SK-N-SH (cell line): ENCODE measurements around the gene AQP4. TPM values are rescaled to one million over a fixed set of nuclear protein-coding genes. Genes with fewer than 3 reads are reported as not detected.

Experiments used
- CTCF ChIA-PET: fragments of 300-600, 350-600 bp; formaldehyde crosslinking; extraction: SDS; loops from one replicate; lab custom pipeline; 2021; lab: Yijun Ruan, JAX
- POLR2A ChIA-PET: fragments of 350-600 bp; sonication (Branson Sonifier 250); formaldehyde crosslinking; extraction: SDS; loops from one replicate; lab custom pipeline; 2020; ENCODE audit warnings: antibody characterized with exemption, inconsistent platforms; lab: Yijun Ruan, JAX
- DNase-seq: peaks from one replicate; pipeline ENCODE4 v3.0.0; 2012
- H2AFZ ChIP-seq: fragments of 200-600 bp; sonication (generic); 2 replicates; pipeline ENCODE4 v1.8.1; 2016; ENCODE audit warnings: antibody characterized with exemption, mild to moderate bottlenecking, low read depth
- H3F3A ChIP-seq: fragments of 200-600 bp; sonication (generic); replicated peaks from 2 replicates; pipeline ENCODE3; 2016; ENCODE audit warnings: antibody characterized with exemption, mild to moderate bottlenecking; ENCODE audit not compliant: insufficient read depth
- H3K27ac ChIP-seq, 2 experiments: fragments of 200-500 bp in 1 of 2; fragments of 200-600 bp in 1 of 2; sonication (Bioruptor generic) in 1 of 2; sonication (generic), shearing (Covaris generic) in 1 of 2; 2 replicates each; pipeline versions ENCODE4 v1.5.1 to v1.6.1; 2014 to 2016; ENCODE audit warnings: low read depth in 2 of 2, inconsistent platforms in 1 of 2, low read length in 1 of 2, mild to moderate bottlenecking in 1 of 2, mixed read lengths in 1 of 2
- H3K27me3 ChIP-seq: fragments of 200-600 bp; sonication (generic), shearing (Covaris generic); 2 replicates; pipeline ENCODE4 v1.6.1; 2016; ENCODE audit warnings: mixed run types; ENCODE audit not compliant: insufficient read depth
- H3K36me3 ChIP-seq, 2 experiments: fragments of 200-500 bp in 1 of 2; fragments of 200-600 bp in 1 of 2; sonication (Bioruptor generic) in 1 of 2; sonication (generic) in 1 of 2; replicated peaks in 1 of 2; 2 replicates each; pipeline versions ENCODE3 to v1.5.1; 2014 to 2016; ENCODE audit warnings: low read length in 1 of 2, mild to moderate bottlenecking in 1 of 2; ENCODE audit not compliant: insufficient read depth in 2 of 2, control insufficient read depth in 1 of 2
- H3K4me1 ChIP-seq, 2 experiments: fragments of 200-500 bp in 1 of 2; fragments of 200-600 bp in 1 of 2; sonication (Bioruptor generic) in 1 of 2; sonication (generic), shearing (Covaris generic) in 1 of 2; 2 replicates each; pipeline versions ENCODE4 v1.5.1 to v1.6.1; 2014 to 2016; ENCODE audit warnings: low read depth in 1 of 2, low read length in 1 of 2, mixed run types in 1 of 2; ENCODE audit not compliant: insufficient read depth in 2 of 2, control insufficient read depth in 1 of 2
- H3K4me2 ChIP-seq: fragments of 200-600 bp; sonication (generic), shearing (Covaris generic); 2 replicates; pipeline ENCODE4 v1.6.1; 2017; ENCODE audit warnings: mixed run types
- H3K4me3 ChIP-seq, 2 experiments: fragments of 200-500 bp in 1 of 2; fragments of 200-600 bp in 1 of 2; sonication (Bioruptor generic) in 1 of 2; sonication (generic), shearing (Covaris generic) in 1 of 2; 2 replicates each; pipeline versions ENCODE4 v1.5.1 to v1.8.1; 2014 to 2016; ENCODE audit warnings: low read depth in 2 of 2, inconsistent platforms in 1 of 2, low read length in 1 of 2, mild to moderate bottlenecking in 1 of 2, mixed read lengths in 1 of 2, moderate library complexity in 1 of 2
- H3K79me2 ChIP-seq: fragments of 200-600 bp; sonication (generic); 2 replicates; pipeline ENCODE4 v1.8.1; 2017; ENCODE audit warnings: mild to moderate bottlenecking; ENCODE audit not compliant: insufficient read depth
- H3K9ac ChIP-seq: fragments of 200-600 bp; sonication (generic); 2 replicates; pipeline ENCODE4 v1.6.1; 2017; ENCODE audit warnings: mixed run types
- H3K9me2 ChIP-seq: fragments of 200-600 bp; sonication (generic); 2 replicates; pipeline ENCODE4 v1.6.1; 2017; ENCODE audit warnings: mixed run types
- H3K9me3 ChIP-seq: fragments of 200-600 bp; sonication (generic); 2 replicates; pipeline ENCODE4 v1.6.1; 2017; ENCODE audit warnings: mixed run types, mild to moderate bottlenecking, moderate library complexity
- H4K20me1 ChIP-seq: fragments of 200-600 bp; sonication (generic); 2 replicates; pipeline ENCODE4 v1.6.1; 2017; ENCODE audit warnings: mild to moderate bottlenecking, mixed run types; ENCODE audit not compliant: insufficient read depth
- CHD2 ChIP-seq: fragments of 150-350 bp; IDR thresholded peaks from 2 replicates; pipeline ENCODE4 v1.6.1; 2018; ENCODE audit warnings: low read length; ENCODE audit not compliant: partially characterized antibody
- ELF1 ChIP-seq: IDR thresholded peaks from 2 replicates; pipeline ENCODE4 v1.4.0; 2012
- FOSL2 ChIP-seq: IDR thresholded peaks from 2 replicates; pipeline ENCODE4 v1.4.0; 2012; ENCODE audit warnings: low read depth, mild to moderate bottlenecking, moderate library complexity, borderline replicate concordance
- GATA2 ChIP-seq: sonication (generic); formaldehyde crosslinking; IDR thresholded peaks from 2 replicates; pipeline ENCODE4 v1.5.0; 2020; ENCODE audit warnings: mild to moderate bottlenecking, missing genetic modification reagents
- JUND ChIP-seq: IDR thresholded peaks from 2 replicates; pipeline ENCODE4 v1.4.0; 2012
- MEF2A ChIP-seq: IDR thresholded peaks from 2 replicates; pipeline ENCODE4 v1.4.0; 2012; ENCODE audit warnings: low read depth, borderline replicate concordance
- NRF1 ChIP-seq: IDR thresholded peaks from 2 replicates; pipeline ENCODE4 v1.6.1; 2012; ENCODE audit warnings: low read depth, mild to moderate bottlenecking, low read length
- PBX3 ChIP-seq: IDR thresholded peaks from 2 replicates; pipeline ENCODE4; 2012
- REST ChIP-seq: IDR thresholded peaks from 2 replicates; pipeline ENCODE4 v1.6.1; 2012; ENCODE audit warnings: mild to moderate bottlenecking, low read depth, low read length, moderate library complexity
- SIN3A ChIP-seq: IDR thresholded peaks from 2 replicates; pipeline ENCODE4 v1.6.1; 2012; ENCODE audit warnings: low read depth, mild to moderate bottlenecking, low read length, moderate library complexity, borderline replicate concordance
- SMC3 ChIP-seq: IDR thresholded peaks from 2 replicates; pipeline ENCODE4 v1.6.1; 2012; ENCODE audit warnings: low read depth, low read length, improper control_type of control experiment
- TAF1 ChIP-seq: IDR thresholded peaks from 2 replicates; pipeline ENCODE4 v1.6.1; 2012; ENCODE audit warnings: low read depth, mild to moderate bottlenecking, low read length, moderate library complexity, borderline replicate concordance
- USF2 ChIP-seq: fragments of 150-350 bp; IDR thresholded peaks from 2 replicates; pipeline ENCODE4 v1.6.1; 2017; ENCODE audit warnings: antibody characterized with exemption, low read length, low read depth, borderline replicate concordance
- YY1 ChIP-seq: IDR thresholded peaks from 2 replicates; pipeline ENCODE4 v1.4.0; 2012; ENCODE audit warnings: low read depth, mild to moderate bottlenecking
- WGBS: methylation state at CpG from one replicate; pipeline ENCODE4 v1.1.6; 2017; ENCODE audit warnings: low lambda C conversion rate; 5-methylcytosine and 5-hydroxymethylcytosine counted together
- polyA plus RNA-seq, 3 experiments: library from polyadenylated mRNA; depleted of rRNA; stranded (reverse); fragments of >200 nt; gene quantifications; 2 replicates each; pipeline ENCODE4 v1.2.3, GENCODE V29; 2012
- TF ChIP-seq, protein P1 (sequence below): fragments of 200-600 bp; sonication (generic); IDR thresholded peaks from 2 replicates; pipeline ENCODE4 v1.6.1; 2017; ENCODE audit warnings: antibody characterized with exemption, mild to moderate bottlenecking, moderate library complexity

AQP4 gene
- polyA plus RNA-seq, 1 of the 3 experiments (the other 2 are of a cell fraction), result not detected

DNA sequence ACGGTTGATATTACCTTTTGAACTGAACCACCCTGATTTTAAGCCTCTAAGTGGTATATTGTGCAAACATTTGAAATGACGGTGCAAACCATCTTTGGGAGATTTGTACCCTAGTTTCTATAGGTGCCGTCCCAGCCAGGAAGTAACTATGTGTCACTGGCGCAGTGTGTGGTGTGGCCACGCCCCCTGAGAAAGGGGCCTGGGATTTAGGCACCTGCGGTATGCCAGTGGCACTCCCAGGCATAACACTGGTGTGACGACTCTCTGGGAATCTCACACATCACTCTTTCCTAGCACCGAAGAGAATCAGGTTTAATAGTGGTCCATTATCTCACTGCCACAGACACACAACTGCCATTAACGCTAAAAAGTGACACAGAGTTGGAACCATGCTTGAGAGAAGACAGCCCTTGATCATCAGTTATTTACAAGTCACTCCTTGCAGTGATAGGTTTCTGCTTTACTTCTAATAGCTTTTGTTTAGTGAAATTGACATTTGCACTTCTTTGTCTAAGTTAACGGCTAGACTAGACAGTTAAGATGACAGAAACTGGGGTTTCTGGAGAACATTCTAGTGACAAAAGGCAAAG is 11.1 kb downstream of the AQP4 start:
- CTCF ChIA-PET, result interaction anchor here (0.6 kb wide), 1 partner anchor 10 kb away, joined by 3 read pairs; no protein-coding TSS in a partner anchor
- POLR2A ChIA-PET, result no interaction called here
- no peaks in the 10 kb centered on the region for H3K27me3 ChIP-seq
- H3K9ac ChIP-seq, result no peak overlapping the region
- TF ChIP-seq TAF1 (no peak), MEF2A (no peak), ELF1 (no peak), SIN3A (no peak), NRF1 (no peak), JUND (no peak), GATA2 (no peak), SMC3 (no peak), REST (no peak), USF2 (no peak)
- H3K4me3 ChIP-seq, result no peak overlapping the region
- H3K36me3 ChIP-seq, result no peaks in the 10 kb centered on the region
- WGBS, result 55% methylated on average over 10 of the region's 10 CpGs
- H3K79me2 ChIP-seq, result no peaks in the 10 kb centered on the region
- H2AFZ ChIP-seq, result no peak overlapping the region
- no peaks in the 10 kb centered on the region for H3K9me2 ChIP-seq
- H3K27ac ChIP-seq, result no peak overlapping the region
- no peak for DNase-seq
- H4K20me1 ChIP-seq, result no peaks in the 10 kb centered on the region
- H3F3A ChIP-seq, result no peaks in the 10 kb centered on the region
- H3K4me2 ChIP-seq, result no peak overlapping the region
- no peaks in the 10 kb centered on the region for H3K9me3 ChIP-seq
- peaks cover 0 to 2% of the 10 kb centered on the region in 2 experiments; a peak in 1 of 4 replicates for H3K4me1 ChIP-seq

GRCh38 chr18:26853401-26853800 is 12.1 kb downstream of the AQP4 start:
- ChIA-PET POLR2A (no interaction called here), CTCF (no interaction called here)
- WGBS, result 44% methylated on average over 2 of the region's 2 CpGs
- Histone ChIP-seq H3K4me1 (peaks cover 0 to 2% of the 10 kb centered on the region in 2 experiments; a peak in 1 of 4 replicates), H4K20me1 (no peaks in the 10 kb centered on the region), H3K36me3 (no peaks in the 10 kb centered on the region), H2AFZ (no peak overlapping the region), H3K4me3 (no peak overlapping the region), H3K27me3 (no peaks in the 10 kb centered on the region), H3K27ac (no peak overlapping the region), H3F3A (no peaks in the 10 kb centered on the region), H3K9ac (no peak overlapping the region), H3K4me2 (no peak overlapping the region), H3K9me2 (no peaks in the 10 kb centered on the region), H3K9me3 (no peaks in the 10 kb centered on the region), H3K79me2 (no peaks in the 10 kb centered on the region)
- DNase-seq, result no peak
- TF ChIP-seq MEF2A (no peak), NRF1 (no peak), CHD2 (no peak), YY1 (no peak), USF2 (no peak), FOSL2 (no peak), PBX3 (no peak)
- TF ChIP-seq, protein P1, sequence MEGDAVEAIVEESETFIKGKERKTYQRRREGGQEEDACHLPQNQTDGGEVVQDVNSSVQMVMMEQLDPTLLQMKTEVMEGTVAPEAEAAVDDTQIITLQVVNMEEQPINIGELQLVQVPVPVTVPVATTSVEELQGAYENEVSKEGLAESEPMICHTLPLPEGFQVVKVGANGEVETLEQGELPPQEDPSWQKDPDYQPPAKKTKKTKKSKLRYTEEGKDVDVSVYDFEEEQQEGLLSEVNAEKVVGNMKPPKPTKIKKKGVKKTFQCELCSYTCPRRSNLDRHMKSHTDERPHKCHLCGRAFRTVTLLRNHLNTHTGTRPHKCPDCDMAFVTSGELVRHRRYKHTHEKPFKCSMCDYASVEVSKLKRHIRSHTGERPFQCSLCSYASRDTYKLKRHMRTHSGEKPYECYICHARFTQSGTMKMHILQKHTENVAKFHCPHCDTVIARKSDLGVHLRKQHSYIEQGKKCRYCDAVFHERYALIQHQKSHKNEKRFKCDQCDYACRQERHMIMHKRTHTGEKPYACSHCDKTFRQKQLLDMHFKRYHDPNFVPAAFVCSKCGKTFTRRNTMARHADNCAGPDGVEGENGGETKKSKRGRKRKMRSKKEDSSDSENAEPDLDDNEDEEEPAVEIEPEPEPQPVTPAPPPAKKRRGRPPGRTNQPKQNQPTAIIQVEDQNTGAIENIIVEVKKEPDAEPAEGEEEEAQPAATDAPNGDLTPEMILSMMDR, result no peak
